ENCODE measurements around the gene GUK1. TPM values are rescaled to one million over a fixed set of nuclear protein-coding genes. Genes with fewer than 3 reads are reported as not detected.

The GUK1 gene
- total RNA-seq, 1 donor from 2014 or later = 87.7 TPM

- H3K4me3 Mint-ChIP-seq = no peak overlapping the region
- no peak for DNase-seq (ENCODE audit: low spot score)
- Histone ChIP-seq H3K27ac (no peak overlapping the region), H3K4me1 (no peaks in the 10 kb centered on the region), H3K9ac (no peak overlapping the region), H3K4me3 (no peak overlapping the region), H3K79me2 (ENCODE audit: low read depth) (peaks cover 7% of the 10 kb centered on the region), H3K9me3 (ENCODE audit: low read depth) (no peaks in the 10 kb centered on the region), H3K27me3 (no peaks in the 10 kb centered on the region), H2AFZ (replicated peaks) (no peak overlapping the region), H4K20me1 (ENCODE audit: low read depth) (peaks cover 4% of the 10 kb centered on the region), H3K4me2 (no peak overlapping the region), H3K36me3 (no peaks in the 10 kb centered on the region), H3F3A (ENCODE audit: low read depth) (no peaks in the 10 kb centered on the region)
- H3K27ac Mint-ChIP-seq = no peak overlapping the region
- H3K4me1 Mint-ChIP-seq = peaks cover 7% of the 10 kb centered on the region
- H3K36me3 Mint-ChIP-seq = peaks cover 2% of the 10 kb centered on the region
- H3K27me3 Mint-ChIP-seq (ENCODE audit: insufficient read depth, low read depth) = peaks cover 2% of the 10 kb centered on the region
- no peaks in the 10 kb centered on the region for H3K9me3 Mint-ChIP-seq
- no peak for TF ChIP-seq EZH2phosphoT487 (IDR thresholded peaks at IDR 0.05)
- no peak for TF ChIP-seq CTCF (IDR thresholded peaks at IDR 0.05)
- TF ChIP-seq EZH2 (IDR thresholded peaks at IDR 0.05) = no peak
These were observed 38.9 kb downstream of the GUK1 start for GRCh38 chr1:228178737-228179684.

- Histone ChIP-seq H3K9ac (no peak overlapping the region), H3K4me1 (no peaks in the 10 kb centered on the region), H3K36me3 (no peaks in the 10 kb centered on the region), H3K79me2 (ENCODE audit: low read depth) (no peaks in the 10 kb centered on the region), H4K20me1 (ENCODE audit: low read depth) (no peaks in the 10 kb centered on the region), H3K4me2 (no peak overlapping the region), H3K4me3 (no peak overlapping the region), H3K27ac (no peak overlapping the region), H3K9me3 (ENCODE audit: low read depth) (no peaks in the 10 kb centered on the region), H3F3A (ENCODE audit: low read depth) (no peaks in the 10 kb centered on the region), H2AFZ (replicated peaks) (no peak overlapping the region), H3K27me3 (no peaks in the 10 kb centered on the region)
- Mint-ChIP-seq H3K4me1 (peaks cover 14% of the 10 kb centered on the region), H3K9me3 (no peaks in the 10 kb centered on the region), H3K27me3 (ENCODE audit: insufficient read depth, low read depth) (peaks cover 2% of the 10 kb centered on the region), H3K4me3 (no peak overlapping the region), H3K36me3 (peaks cover 2% of the 10 kb centered on the region), H3K27ac (no peak overlapping the region)
- TF ChIP-seq CTCF (IDR thresholded peaks at IDR 0.05) (peak; percentile 43), EZH2 (IDR thresholded peaks at IDR 0.05) (no peak)
- no peak for DNase-seq (ENCODE audit: low spot score)
These were observed 40.3 kb downstream of the GUK1 start for GRCh38 chr1:228180271-228180958.

GRCh38 chr1:228180959-228181644 lies 41.0 kb downstream of the GUK1 start:
- Mint-ChIP-seq H3K4me1 (peaks cover 14% of the 10 kb centered on the region), H3K27ac (no peak overlapping the region), H3K9me3 (no peaks in the 10 kb centered on the region), H3K4me3 (no peak overlapping the region), H3K36me3 (peaks cover 2% of the 10 kb centered on the region), H3K27me3 (ENCODE audit: insufficient read depth, low read depth) (peaks cover 2% of the 10 kb centered on the region)
- Histone ChIP-seq H4K20me1 (ENCODE audit: low read depth) (no peaks in the 10 kb centered on the region), H3K9ac (no peak overlapping the region), H3K4me3 (no peak overlapping the region), H3K9me3 (ENCODE audit: low read depth) (no peaks in the 10 kb centered on the region), H2AFZ (replicated peaks) (no peak overlapping the region), H3K27me3 (no peaks in the 10 kb centered on the region), H3F3A (ENCODE audit: low read depth) (no peaks in the 10 kb centered on the region), H3K36me3 (no peaks in the 10 kb centered on the region), H3K79me2 (ENCODE audit: low read depth) (no peaks in the 10 kb centered on the region), H3K4me1 (no peaks in the 10 kb centered on the region), H3K27ac (no peak overlapping the region), H3K4me2 (no peak overlapping the region)
- TF ChIP-seq EZH2phosphoT487 (IDR thresholded peaks at IDR 0.05) (no peak), CTCF (IDR thresholded peaks at IDR 0.05) (no peak), EZH2 (IDR thresholded peaks at IDR 0.05) (no peak)
- no peak for DNase-seq (ENCODE audit: low spot score)
